ENCODE data around the gene FAM193A. TPM values are rescaled to one million over a fixed set of nuclear protein-coding genes. Genes with fewer than 3 reads are reported as not detected.
"Not testable (repeated sequence)": the region's sequence is repeated elsewhere in the genome, so short reads cannot be mapped to it uniquely, and the experiment has no call there.

FAM193A gene
- total RNA-seq, 4 donors from 2014 or later = 27.7 to 40.4 (median 31.1) TPM

DNA sequence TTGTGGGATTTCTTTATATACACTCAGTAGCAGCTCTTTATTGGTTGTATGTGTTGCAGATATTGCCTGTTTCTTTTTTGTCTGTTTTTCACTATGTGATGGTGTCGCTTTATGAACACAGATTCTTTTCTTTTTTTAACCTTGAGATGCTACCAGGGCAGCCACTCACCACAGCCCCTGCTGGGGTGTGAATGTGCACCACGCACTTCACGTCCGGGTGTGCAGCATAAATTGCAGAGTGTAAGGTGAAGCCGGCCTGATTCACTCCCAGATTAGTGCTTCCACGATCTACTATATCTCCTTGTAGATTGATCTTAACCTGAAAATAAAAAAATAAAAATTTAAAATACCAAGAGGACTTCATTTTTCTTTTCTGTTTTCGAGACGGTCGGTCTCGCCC lies 71.4 kb downstream of the FAM193A start:
- Histone ChIP-seq H3K4me1 (peaks cover 0 to 14% (median 8%) of the 10 kb centered on the region in 4 donors), H3K4me3 (no peak overlapping the region), H3K36me3 (no peaks in the 10 kb centered on the region), H3K27ac (no peak overlapping the region), H3K27me3 (no peaks in the 10 kb centered on the region), H3K9me3 (no peaks in the 10 kb centered on the region)
- WGBS, 2 donors (ENCODE audit: low coverage in 1 of 2) = 94 to 98% methylated on average over 10 of the region's 10 CpGs
- TF ChIP-seq, protein P1, sequence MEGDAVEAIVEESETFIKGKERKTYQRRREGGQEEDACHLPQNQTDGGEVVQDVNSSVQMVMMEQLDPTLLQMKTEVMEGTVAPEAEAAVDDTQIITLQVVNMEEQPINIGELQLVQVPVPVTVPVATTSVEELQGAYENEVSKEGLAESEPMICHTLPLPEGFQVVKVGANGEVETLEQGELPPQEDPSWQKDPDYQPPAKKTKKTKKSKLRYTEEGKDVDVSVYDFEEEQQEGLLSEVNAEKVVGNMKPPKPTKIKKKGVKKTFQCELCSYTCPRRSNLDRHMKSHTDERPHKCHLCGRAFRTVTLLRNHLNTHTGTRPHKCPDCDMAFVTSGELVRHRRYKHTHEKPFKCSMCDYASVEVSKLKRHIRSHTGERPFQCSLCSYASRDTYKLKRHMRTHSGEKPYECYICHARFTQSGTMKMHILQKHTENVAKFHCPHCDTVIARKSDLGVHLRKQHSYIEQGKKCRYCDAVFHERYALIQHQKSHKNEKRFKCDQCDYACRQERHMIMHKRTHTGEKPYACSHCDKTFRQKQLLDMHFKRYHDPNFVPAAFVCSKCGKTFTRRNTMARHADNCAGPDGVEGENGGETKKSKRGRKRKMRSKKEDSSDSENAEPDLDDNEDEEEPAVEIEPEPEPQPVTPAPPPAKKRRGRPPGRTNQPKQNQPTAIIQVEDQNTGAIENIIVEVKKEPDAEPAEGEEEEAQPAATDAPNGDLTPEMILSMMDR (IDR thresholded peaks at IDR 0.05) = no peak
- no peak for TF ChIP-seq EP300 (IDR thresholded peaks at IDR 0.05; ENCODE audit: low read depth)
- TF ChIP-seq POLR2AphosphoS5 (IDR thresholded peaks at IDR 0.05) = no peak
- TF ChIP-seq POLR2A (IDR thresholded peaks at IDR 0.05) = no peak
- in situ Hi-C loops (cut with MboI; ENCODE audit: low pct_ligation_motif_present in 1 of 4, low pct_unique_long_range_greater_than_20kb in 1 of 4, low sequenced_read_pairs in 3 of 4) = no loop called here
- intact Hi-C loops (cut with DNase I; ENCODE audit: low total_unique reads) = no loop called here
- no peak for DNase-seq

DNA sequence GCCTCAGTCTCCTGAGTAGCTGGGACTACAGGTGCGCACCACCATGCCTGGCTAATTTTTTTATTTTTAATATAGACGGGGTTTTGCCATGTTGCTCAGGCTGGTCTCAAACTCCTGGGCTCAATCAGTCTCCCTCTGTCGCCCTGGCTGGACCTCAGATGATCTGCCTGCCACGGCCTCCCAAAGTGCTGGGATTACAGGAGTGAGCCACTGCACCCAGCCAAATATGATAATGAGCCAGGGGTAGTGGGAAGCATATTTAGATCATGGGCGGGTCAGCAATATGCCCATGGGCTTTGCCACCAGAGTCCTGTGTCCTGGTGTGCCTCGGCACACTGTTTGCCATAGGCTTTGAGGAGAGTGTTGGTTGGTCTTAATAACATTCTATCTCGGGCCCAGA lies 71.8 kb downstream of the FAM193A start:
- DNase-seq = no peak
- in situ Hi-C loops (cut with MboI; ENCODE audit: low pct_ligation_motif_present in 1 of 4, low pct_unique_long_range_greater_than_20kb in 1 of 4, low sequenced_read_pairs in 3 of 4) (no loop called here), intact Hi-C loops (cut with DNase I; ENCODE audit: low total_unique reads) (no loop called here)
- WGBS, 2 donors (ENCODE audit: low coverage in 1 of 2) = 94% methylated on average over 7 of the region's 7 CpGs; no CpG with 5 or more reads in 1 of the 2 donors
- TF ChIP-seq POLR2AphosphoS5 (IDR thresholded peaks at IDR 0.05) (no peak), POLR2A (IDR thresholded peaks at IDR 0.05) (no peak), EP300 (IDR thresholded peaks at IDR 0.05; ENCODE audit: low read depth) (no peak)
- TF ChIP-seq, protein P1 (IDR thresholded peaks at IDR 0.05) = no peak
- Histone ChIP-seq H3K4me3 (no peak overlapping the region), H3K27ac (no peak overlapping the region), H3K36me3 (no peaks in the 10 kb centered on the region), H3K4me1 (peaks cover 0 to 14% (median 8%) of the 10 kb centered on the region in 4 donors), H3K9me3 (no peaks in the 10 kb centered on the region), H3K27me3 (no peaks in the 10 kb centered on the region)

DNA sequence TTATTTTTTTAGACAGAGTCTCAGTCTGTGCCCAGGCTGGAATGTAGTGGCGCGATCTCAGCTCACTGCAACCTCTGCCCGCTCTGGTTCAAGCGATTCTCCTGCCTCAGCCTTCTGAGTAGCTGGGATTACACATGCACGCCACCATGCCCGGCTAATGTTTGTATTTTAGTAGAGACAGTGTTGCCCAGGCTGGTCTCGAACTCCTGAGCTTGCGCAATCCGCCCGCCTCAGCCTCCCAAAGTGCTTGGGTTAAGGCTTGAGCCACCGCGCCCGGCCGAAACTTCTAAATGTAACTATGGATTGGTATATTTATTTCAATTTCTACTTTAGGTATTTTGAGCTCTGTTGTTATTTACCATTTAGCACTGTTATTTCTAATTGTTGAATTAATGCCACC lies 79.4 kb downstream of the FAM193A start:
- WGBS, 2 donors (ENCODE audit: low coverage in 1 of 2) = 98 to 99% methylated on average over 8 to 14 of the region's 14 CpGs
- H3K36me3 ChIP-seq = no peaks in the 10 kb centered on the region
- H3K9me3 ChIP-seq = no peaks in the 10 kb centered on the region
- H3K4me1 ChIP-seq = peaks cover 0 to 16% (median 5%) of the 10 kb centered on the region in 4 donors
- no peak for TF ChIP-seq EP300 (IDR thresholded peaks at IDR 0.05; ENCODE audit: low read depth)
- no peak for TF ChIP-seq POLR2AphosphoS5 (IDR thresholded peaks at IDR 0.05)
- TF ChIP-seq POLR2A (IDR thresholded peaks at IDR 0.05) = no peak
- TF ChIP-seq, protein P1 (IDR thresholded peaks at IDR 0.05) = no peak
- H3K27me3 ChIP-seq = no peaks in the 10 kb centered on the region
- H3K27ac ChIP-seq = no peak overlapping the region
- intact Hi-C loops (cut with DNase I; ENCODE audit: low total_unique reads) (no loop called here), in situ Hi-C loops (cut with MboI; ENCODE audit: low pct_ligation_motif_present in 1 of 4, low pct_unique_long_range_greater_than_20kb in 1 of 4, low sequenced_read_pairs in 3 of 4) (no loop called here)
- no peak overlapping the region for H3K4me3 ChIP-seq
- DNase-seq = no peak

DNA sequence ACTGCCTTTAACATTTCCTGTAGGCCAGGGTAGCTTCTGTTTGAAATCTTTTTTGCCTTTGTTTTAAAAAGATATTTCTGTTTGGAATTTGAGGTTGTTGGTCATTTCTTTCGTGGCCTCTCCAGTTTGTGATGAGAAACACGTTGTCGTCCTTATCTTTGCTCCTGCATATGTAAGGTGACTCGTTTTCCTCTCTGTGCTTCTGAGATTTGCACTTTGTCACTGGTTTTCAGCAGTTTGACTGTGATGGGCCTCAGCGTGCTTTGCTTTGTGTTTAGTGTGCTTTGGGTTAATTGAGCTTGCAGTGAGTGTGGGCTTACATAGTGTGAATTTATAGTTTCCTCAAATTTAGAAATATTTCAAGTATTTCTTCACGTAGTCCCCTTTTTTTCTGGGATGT lies 81.5 kb downstream of the FAM193A start:
- Histone ChIP-seq H3K4me3 (no peak overlapping the region), H3K36me3 (no peaks in the 10 kb centered on the region), H3K9me3 (no peaks in the 10 kb centered on the region), H3K4me1 (peaks cover 0 to 16% (median 5%) of the 10 kb centered on the region in 4 donors), H3K27ac (no peak overlapping the region), H3K27me3 (no peaks in the 10 kb centered on the region)
- 84 to 94% methylated on average over 6 of the region's 6 CpGs for WGBS, 2 donors (ENCODE audit: low coverage in 1 of 2)
- in situ Hi-C loops (cut with MboI; ENCODE audit: low pct_ligation_motif_present in 1 of 4, low pct_unique_long_range_greater_than_20kb in 1 of 4, low sequenced_read_pairs in 3 of 4) = no loop called here
- intact Hi-C loops (cut with DNase I; ENCODE audit: low total_unique reads) = no loop called here
- TF ChIP-seq EP300 (IDR thresholded peaks at IDR 0.05; ENCODE audit: low read depth) (no peak), POLR2AphosphoS5 (IDR thresholded peaks at IDR 0.05) (no peak), POLR2A (IDR thresholded peaks at IDR 0.05) (no peak)
- TF ChIP-seq, protein P1 (IDR thresholded peaks at IDR 0.05) = no peak
- DNase-seq = no peak

DNA sequence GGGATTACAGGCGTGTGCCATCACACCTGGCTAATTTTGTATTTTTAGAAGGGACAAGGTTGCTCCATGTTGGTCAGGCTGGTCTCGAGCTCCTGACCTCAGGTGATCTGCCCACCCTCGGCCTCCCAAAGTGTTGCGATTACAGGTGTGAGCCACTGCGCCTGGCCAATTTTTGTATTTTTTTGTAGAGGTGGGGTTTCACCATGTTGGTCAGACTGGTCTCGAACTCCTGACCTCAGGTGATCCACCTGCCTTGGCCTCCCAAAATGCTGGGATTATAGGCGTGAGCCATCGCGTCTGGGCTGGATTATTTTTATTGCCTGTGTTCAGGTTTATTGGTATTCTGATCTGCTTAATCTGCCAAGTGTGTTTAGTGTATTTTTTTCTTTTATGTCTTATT lies 82.3 kb downstream of the FAM193A start:
- H3K36me3 ChIP-seq; H3K27ac ChIP-seq; intact Hi-C loops (cut with DNase I; ENCODE audit: low total_unique reads); DNase-seq; H3K9me3 ChIP-seq; H3K27me3 ChIP-seq; H3K4me3 ChIP-seq; in situ Hi-C loops (cut with MboI; ENCODE audit: low pct_ligation_motif_present in 1 of 4, low pct_unique_long_range_greater_than_20kb in 1 of 4, low sequenced_read_pairs in 3 of 4): not testable (repeated sequence)
- peaks cover 0 to 16% (median 5%) of the 10 kb centered on the region in 4 donors for H3K4me1 ChIP-seq
- WGBS, 2 donors (ENCODE audit: low coverage in 1 of 2) = 88% methylated on average over 6 to 9 of the region's 9 CpGs

Measured in transverse colon (tissue), 4 donors.